Glutamatergic neuron (in vitro differentiated cells): ENCODE measurements around the gene DEPDC4. TPM values are rescaled to one million over a fixed set of nuclear protein-coding genes. Genes with fewer than 3 reads are reported as not detected.

Experiments used
- DNase-seq: peaks from one replicate; pipeline ENCODE4 v3.0.0; 2022
- H3K27ac Mint-ChIP-seq: one replicate; pipeline ENCODE4 v1.8.0; 2020; ENCODE audit warnings: mild to moderate bottlenecking, mixed read lengths, inconsistent platforms; ENCODE audit not compliant: unreplicated experiment
- H3K27me3 Mint-ChIP-seq: one replicate; pipeline ENCODE4 v1.8.0; 2020; ENCODE audit warnings: mild to moderate bottlenecking, moderate library complexity, mixed read lengths, inconsistent platforms; ENCODE audit not compliant: unreplicated experiment
- H3K36me3 Mint-ChIP-seq: one replicate; pipeline ENCODE4 v1.8.0; 2020; ENCODE audit warnings: mild to moderate bottlenecking, mixed read lengths, inconsistent platforms; ENCODE audit not compliant: unreplicated experiment
- H3K4me1 Mint-ChIP-seq: one replicate; pipeline ENCODE4 v1.8.0; 2020; ENCODE audit warnings: mild to moderate bottlenecking, low read depth, mixed read lengths, inconsistent platforms; ENCODE audit not compliant: unreplicated experiment
- H3K4me3 Mint-ChIP-seq: one replicate; pipeline ENCODE4 v1.8.0; 2020; ENCODE audit warnings: mild to moderate bottlenecking, mixed read lengths, inconsistent platforms; ENCODE audit not compliant: unreplicated experiment
- H3K9me3 Mint-ChIP-seq: one replicate; pipeline ENCODE4 v1.8.0; 2020; ENCODE audit warnings: mild to moderate bottlenecking, moderate library complexity, mixed read lengths, inconsistent platforms; ENCODE audit not compliant: unreplicated experiment
- CTCF ChIP-seq: fragments of 200-600 bp; sonication (generic); IDR thresholded peaks from one replicate; pipeline ENCODE4 v1.5.0; 2021; ENCODE audit not compliant: partially characterized antibody, unreplicated experiment
- total RNA-seq: library from RNA; stranded (reverse); fragmentation: NEBNext Ultra II Directional; extraction: Animal tissue kit (Norgen Biotek cat#: 25700); gene quantifications from one replicate; pipeline ENCODE4 v1.2.1, GENCODE V29; 2021; ENCODE audit not compliant: unreplicated experiment

DEPDC4 gene
- total RNA-seq, 1 donor from 2014 or later, result 2.0 TPM

DNA sequence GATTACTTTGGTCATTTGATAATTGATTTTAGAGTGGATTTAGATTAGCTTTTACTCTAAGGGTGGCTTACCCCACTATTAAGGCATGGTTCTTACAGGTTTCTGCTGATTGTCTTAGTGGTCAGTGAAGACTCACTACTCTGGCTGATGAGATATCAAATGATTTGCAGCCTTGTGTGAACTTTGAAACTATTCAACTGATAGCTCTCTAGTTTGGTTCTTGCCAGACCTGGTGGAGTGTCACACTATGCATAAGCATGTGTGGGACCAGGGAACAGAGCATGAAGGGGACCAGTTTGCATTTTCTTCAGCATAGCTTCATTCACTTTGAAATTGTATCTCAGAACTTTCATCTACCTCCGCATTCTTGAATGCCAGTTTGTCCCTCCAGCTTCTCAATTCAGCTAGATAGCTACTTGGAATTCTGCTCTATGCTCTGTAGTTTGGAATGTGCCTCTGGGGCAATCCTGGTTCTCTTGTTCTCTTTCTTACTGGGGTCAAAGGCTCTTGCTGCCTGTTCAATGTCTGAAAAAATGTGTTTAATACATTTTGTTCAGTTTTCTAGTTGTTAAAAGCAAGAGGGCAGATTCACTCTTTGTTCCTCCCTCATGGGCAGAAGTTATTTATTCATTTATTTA is 12.8 kb upstream of the DEPDC4 start:
- no peaks in the 10 kb centered on the region for H3K36me3 Mint-ChIP-seq
- peaks cover 3% of the 10 kb centered on the region for H3K9me3 Mint-ChIP-seq
- no peak for TF ChIP-seq CTCF
- DNase-seq, result no peak
- no peaks in the 10 kb centered on the region for H3K27me3 Mint-ChIP-seq
- no peak overlapping the region for H3K4me3 Mint-ChIP-seq
- H3K27ac Mint-ChIP-seq, result no peak overlapping the region
- H3K4me1 Mint-ChIP-seq, result peaks cover 4% of the 10 kb centered on the region

DNA sequence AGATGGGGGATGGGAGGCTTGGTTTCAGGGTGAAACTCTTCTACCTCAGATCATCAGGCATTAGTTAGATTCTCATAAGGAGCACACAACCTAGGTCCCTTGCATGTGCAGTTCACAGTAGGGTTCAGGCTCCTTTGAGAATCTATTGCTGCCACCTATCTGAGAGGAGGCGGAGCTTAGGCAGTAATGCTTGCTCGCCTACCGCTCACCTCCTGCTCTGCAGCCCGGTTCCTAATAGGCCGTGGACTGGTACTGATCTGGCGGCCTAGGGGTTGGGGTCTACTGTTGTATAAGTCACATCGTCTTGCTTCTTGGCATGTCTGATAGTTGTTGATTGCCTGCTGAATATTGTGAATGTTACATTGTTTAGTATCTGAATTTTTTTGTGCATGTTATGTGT is 12.3 kb upstream of the DEPDC4 start:
- peaks cover 3% of the 10 kb centered on the region for H3K9me3 Mint-ChIP-seq
- H3K4me1 Mint-ChIP-seq, result peaks cover 4% of the 10 kb centered on the region
- no peak for TF ChIP-seq CTCF
- no peaks in the 10 kb centered on the region for H3K36me3 Mint-ChIP-seq
- no peak overlapping the region for H3K27ac Mint-ChIP-seq
- DNase-seq, result no peak
- no peak overlapping the region for H3K4me3 Mint-ChIP-seq
- no peaks in the 10 kb centered on the region for H3K27me3 Mint-ChIP-seq

GRCh38 chr12:100274291-100274690 is 7.4 kb upstream of the DEPDC4 start:
- Mint-ChIP-seq H3K4me3 (no peak overlapping the region), H3K36me3 (no peaks in the 10 kb centered on the region), H3K9me3 (no peaks in the 10 kb centered on the region), H3K4me1 (peaks cover 12% of the 10 kb centered on the region), H3K27me3 (no peaks in the 10 kb centered on the region), H3K27ac (no peak overlapping the region)
- TF ChIP-seq CTCF, result no peak
- no peak for DNase-seq

GRCh38 chr12:100273782-100274181 is 6.9 kb upstream of the DEPDC4 start:
- Mint-ChIP-seq H3K27ac (no peak overlapping the region), H3K9me3 (no peaks in the 10 kb centered on the region), H3K27me3 (no peaks in the 10 kb centered on the region), H3K4me3 (no peak overlapping the region), H3K4me1 (peaks cover 15% of the 10 kb centered on the region), H3K36me3 (no peaks in the 10 kb centered on the region)
- no peak for TF ChIP-seq CTCF
- DNase-seq, result no peak

GRCh38 chr12:100268835-100269564 is 2.1 kb upstream of the DEPDC4 start:
- Mint-ChIP-seq H3K4me3 (peak overlapping the region; percentile 88), H3K27me3 (peaks cover 4% of the 10 kb centered on the region), H3K27ac (no peak overlapping the region), H3K36me3 (no peaks in the 10 kb centered on the region), H3K4me1 (peaks cover 17% of the 10 kb centered on the region), H3K9me3 (peaks cover 4% of the 10 kb centered on the region)
- TF ChIP-seq CTCF, result no peak
- DNase-seq, result no peak
